Tibial nerve (tissue), 4 donors: ENCODE measurements around the gene CITED1.

Experiments
- CTCF ChIP-seq, 5 experiments: fragments of 200-600 bp in 3 of 5; fragments of 450-650 bp in 2 of 5; sonication (generic) in 3 of 5; IDR thresholded peaks; one replicate each; pipeline ENCODE4 v1.5.1; 2016 to 2019; ENCODE audit warnings: antibody characterized with exemption in 5 of 5, mild to moderate bottlenecking in 3 of 5, moderate library complexity in 2 of 5
- EP300 ChIP-seq, 2 donors: sonication (generic); formaldehyde crosslinking; IDR thresholded peaks; one replicate each; pipeline ENCODE4 v1.6.1; 2017; ENCODE audit warnings: antibody characterized with exemption in 2 of 2, mild to moderate bottlenecking in 1 of 2

GRCh38 chrX:72294497-72294896 lies 11.2 kb downstream of the CITED1 start:
- TF ChIP-seq CTCF (IDR thresholded peaks at IDR 0.05) (no peak), EP300 (IDR thresholded peaks at IDR 0.05) (no peak)
